Measurements from ENCODE around the gene VAV2. TPM values are rescaled to one million over a fixed set of nuclear protein-coding genes. Genes with fewer than 3 reads are reported as not detected.

VAV2 gene
- total and polyA plus RNA-seq, 12 donors: 3.3 to 96.2 (median 31.2) TPM

DNA sequence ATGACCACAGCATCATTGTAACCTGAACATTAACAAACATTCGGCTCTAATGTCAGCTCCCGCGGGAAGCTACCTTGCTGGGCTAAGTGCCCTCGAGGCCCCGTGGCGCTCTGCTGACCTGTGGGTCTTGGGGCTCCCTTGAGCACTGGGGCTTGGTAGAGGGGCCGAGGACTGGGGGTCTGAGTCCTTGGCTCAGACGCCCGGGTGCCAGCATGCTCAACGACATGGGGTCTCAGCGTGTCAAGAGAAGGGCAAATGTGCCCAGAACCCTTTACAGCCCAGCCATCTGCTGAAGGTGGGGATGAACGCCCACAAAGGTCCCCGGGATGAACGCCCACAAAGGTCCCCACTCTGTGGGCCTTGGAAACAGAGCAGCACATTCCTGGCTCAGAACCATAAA lies 214.3 kb downstream of the VAV2 start:
- TF ChIP-seq, protein P1, sequence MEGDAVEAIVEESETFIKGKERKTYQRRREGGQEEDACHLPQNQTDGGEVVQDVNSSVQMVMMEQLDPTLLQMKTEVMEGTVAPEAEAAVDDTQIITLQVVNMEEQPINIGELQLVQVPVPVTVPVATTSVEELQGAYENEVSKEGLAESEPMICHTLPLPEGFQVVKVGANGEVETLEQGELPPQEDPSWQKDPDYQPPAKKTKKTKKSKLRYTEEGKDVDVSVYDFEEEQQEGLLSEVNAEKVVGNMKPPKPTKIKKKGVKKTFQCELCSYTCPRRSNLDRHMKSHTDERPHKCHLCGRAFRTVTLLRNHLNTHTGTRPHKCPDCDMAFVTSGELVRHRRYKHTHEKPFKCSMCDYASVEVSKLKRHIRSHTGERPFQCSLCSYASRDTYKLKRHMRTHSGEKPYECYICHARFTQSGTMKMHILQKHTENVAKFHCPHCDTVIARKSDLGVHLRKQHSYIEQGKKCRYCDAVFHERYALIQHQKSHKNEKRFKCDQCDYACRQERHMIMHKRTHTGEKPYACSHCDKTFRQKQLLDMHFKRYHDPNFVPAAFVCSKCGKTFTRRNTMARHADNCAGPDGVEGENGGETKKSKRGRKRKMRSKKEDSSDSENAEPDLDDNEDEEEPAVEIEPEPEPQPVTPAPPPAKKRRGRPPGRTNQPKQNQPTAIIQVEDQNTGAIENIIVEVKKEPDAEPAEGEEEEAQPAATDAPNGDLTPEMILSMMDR (IDR thresholded peaks at IDR 0.05): no peak
- no peak for TF ChIP-seq POLR2A (IDR thresholded peaks at IDR 0.05)
- no peaks in the 10 kb centered on the region for H3K9me3 ChIP-seq (replicated peaks in 1 of 3)
- H3K27me3 ChIP-seq: no peaks in the 10 kb centered on the region
- DNase-seq: no peak
- 93 to 96% (median 94%) methylated on average over 10 to 14 of the region's 14 CpGs for WGBS, 4 donors
- peaks cover 0 to 54% of the 10 kb centered on the region in 2 donors for H3K36me3 ChIP-seq (replicated peaks in 1 of 2)
- H3K27ac ChIP-seq: no peak overlapping the region
- H3K4me1 ChIP-seq (replicated peaks in 1 of 2): no peaks in the 10 kb centered on the region
- intact Hi-C loops (cut with DNase I): no loop called here
- H3K4me3 ChIP-seq: no peak overlapping the region

DNA sequence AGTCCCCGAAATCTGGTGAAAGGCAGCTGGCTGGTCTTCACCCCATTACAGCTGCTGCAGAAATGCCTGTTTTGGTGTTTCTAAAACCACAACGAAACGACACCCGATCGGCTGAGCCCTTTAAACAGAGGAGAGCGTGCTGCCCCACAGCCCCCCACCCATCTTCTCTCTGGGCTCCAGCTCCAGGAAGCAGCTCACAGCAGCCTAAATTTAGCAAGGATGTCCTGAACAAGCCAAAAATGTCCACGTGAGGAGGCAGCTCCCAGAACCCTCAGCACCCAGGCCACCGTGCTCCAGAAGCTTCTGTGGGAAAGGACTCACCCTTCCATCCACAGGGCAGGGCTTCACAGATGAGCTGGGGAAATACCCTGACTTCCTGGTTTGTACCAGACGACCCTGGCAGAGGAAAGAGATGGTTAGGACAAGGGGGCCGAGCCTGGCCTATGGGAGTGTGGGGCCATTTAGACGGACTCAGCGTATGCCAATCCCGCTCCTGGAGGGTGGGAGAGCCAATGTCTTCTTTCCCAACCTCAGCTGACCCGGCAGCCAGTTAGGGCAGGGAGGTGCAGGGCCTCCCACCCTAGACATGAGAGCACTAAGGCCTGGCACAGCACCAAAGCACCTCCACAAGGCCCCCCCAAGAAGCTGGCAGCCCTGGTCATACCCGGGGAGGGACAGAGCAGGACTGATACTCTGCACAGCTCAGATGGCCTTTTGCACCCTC lies 214.9 kb downstream of the VAV2 start:
- H3K36me3 ChIP-seq (replicated peaks in 1 of 2): peaks cover 0 to 55% of the 10 kb centered on the region in 2 donors
- intact Hi-C loops (cut with DNase I): no loop called here
- peak in 1 of 7 donors; percentile 11 for DNase-seq

DNA sequence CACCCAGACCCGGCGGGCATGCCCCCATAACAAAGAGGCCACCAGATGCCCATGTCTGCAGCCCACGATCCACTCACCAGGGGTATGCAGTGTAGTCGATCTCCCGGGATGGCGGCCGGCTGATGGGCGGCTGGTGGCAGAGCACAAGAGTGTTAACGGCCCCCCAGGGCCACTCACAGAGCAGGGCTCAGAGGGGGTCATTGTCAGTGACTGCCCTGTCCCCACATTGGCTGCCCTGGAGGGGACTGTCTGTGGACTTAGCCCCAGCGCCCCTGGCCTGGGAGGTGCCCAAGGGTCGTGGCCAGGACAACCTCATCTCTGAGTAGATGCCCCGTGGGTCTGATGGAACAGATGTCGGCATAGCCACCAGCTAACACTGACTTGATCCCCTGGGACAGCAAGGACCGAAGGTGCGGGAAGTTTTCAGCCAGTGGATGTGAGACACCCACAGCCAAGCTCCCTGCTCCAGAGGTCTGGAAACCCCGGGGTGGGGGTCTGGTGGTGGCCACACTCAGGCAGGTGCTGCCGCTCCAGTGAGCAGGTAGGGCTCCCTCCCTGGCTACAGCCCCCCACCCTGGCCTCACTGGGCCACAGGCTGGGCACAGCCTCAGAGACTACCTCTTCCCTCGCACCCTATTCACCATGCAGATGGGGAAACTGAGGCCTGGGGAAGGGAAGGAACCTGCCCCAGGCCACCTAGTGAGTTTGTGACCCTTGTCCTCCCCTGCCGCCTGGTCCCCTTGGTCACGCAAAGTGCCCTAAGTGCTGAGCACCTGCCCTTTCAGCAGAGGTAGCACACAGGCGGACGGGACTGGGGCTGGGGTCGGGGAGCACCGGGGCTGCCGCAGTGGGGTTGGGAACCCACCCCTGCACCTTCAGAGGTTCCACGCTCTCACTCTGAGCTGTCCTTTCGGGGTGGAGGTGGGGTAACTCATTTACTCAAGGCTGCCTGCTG lies 215.9 kb downstream of the VAV2 start:
- no peak overlapping the region for H3K27ac ChIP-seq
- no peaks in the 10 kb centered on the region for H3K9me3 ChIP-seq (replicated peaks in 1 of 3)
- H3K4me3 ChIP-seq: no peak overlapping the region
- H3K36me3 ChIP-seq (replicated peaks in 1 of 2): peaks cover 0 to 64% of the 10 kb centered on the region in 2 donors
- no peaks in the 10 kb centered on the region for H3K4me1 ChIP-seq (replicated peaks in 1 of 2)
- TF ChIP-seq, protein P1 (IDR thresholded peaks at IDR 0.05): no peak
- no peak for TF ChIP-seq POLR2A (IDR thresholded peaks at IDR 0.05)
- H3K27me3 ChIP-seq: no peaks in the 10 kb centered on the region
- WGBS, 4 donors: 92 to 97% (median 96%) methylated on average over 12 to 27 of the region's 27 CpGs
- intact Hi-C loops (cut with DNase I): no loop called here
- peak in 1 of 7 donors; percentile 9 for DNase-seq

More for the DNA sequence above, 214.9 kb downstream of the VAV2 start:
- Histone ChIP-seq H3K4me3 (no peak overlapping the region), H3K27me3 (no peaks in the 10 kb centered on the region), H3K27ac (no peak overlapping the region), H3K4me1 (replicated peaks in 1 of 2) (no peaks in the 10 kb centered on the region), H3K9me3 (replicated peaks in 1 of 3) (no peaks in the 10 kb centered on the region)
- WGBS, 4 donors: 75 to 85% (median 82%) methylated on average over 10 to 15 of the region's 15 CpGs
- TF ChIP-seq POLR2A (IDR thresholded peaks at IDR 0.05): no peak
- TF ChIP-seq, protein P1 (IDR thresholded peaks at IDR 0.05): no peak

DNA sequence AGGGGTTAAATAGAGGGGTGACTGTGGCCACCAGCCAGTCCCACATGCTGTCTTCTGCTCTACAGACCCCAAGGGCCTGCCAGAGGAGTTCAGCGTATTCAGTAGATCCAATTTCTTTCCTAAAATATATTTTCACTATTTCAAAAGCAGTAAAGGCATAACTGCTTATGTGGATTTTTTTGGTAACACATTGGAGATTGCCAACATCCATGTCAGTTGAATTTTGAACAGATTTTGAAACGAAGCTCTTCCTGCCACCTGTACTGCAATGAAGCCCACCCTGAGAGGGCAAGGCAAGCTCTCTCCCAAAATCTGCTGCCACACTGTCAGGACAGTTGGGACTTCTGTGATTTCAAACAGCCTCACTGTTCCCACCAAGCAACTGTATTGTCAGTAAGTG lies 216.8 kb downstream of the VAV2 start:
- Histone ChIP-seq H3K4me3 (no peak overlapping the region), H3K36me3 (replicated peaks in 1 of 2) (peaks cover 0 to 69% of the 10 kb centered on the region in 2 donors), H3K4me1 (replicated peaks in 1 of 2) (no peaks in the 10 kb centered on the region), H3K9me3 (replicated peaks in 1 of 3) (no peaks in the 10 kb centered on the region), H3K27ac (no peak overlapping the region), H3K27me3 (no peaks in the 10 kb centered on the region)
- TF ChIP-seq, protein P1 (IDR thresholded peaks at IDR 0.05): no peak
- TF ChIP-seq POLR2A (IDR thresholded peaks at IDR 0.05): no peak
- intact Hi-C loops (cut with DNase I): no loop called here
- no peak for DNase-seq
- 89 to 100% (median 93%) methylated on average over 2 of the region's 2 CpGs for WGBS, 4 donors

All from adrenal gland (tissue), 12 donors.